Activated CD8-positive, alpha-beta memory T cell treated with anti-CD3 and anti-CD28 coated beads, Interleukin-2, amount 50 U/mL, for 24 hours (primary cell): ENCODE results near the gene ZNF516.

Experiments
- DNase-seq: peaks from one replicate; pipeline ENCODE4 v3.0.0-alpha.2; 2020; ENCODE audit errors: extremely low read depth

Gene ZNF516

DNA sequence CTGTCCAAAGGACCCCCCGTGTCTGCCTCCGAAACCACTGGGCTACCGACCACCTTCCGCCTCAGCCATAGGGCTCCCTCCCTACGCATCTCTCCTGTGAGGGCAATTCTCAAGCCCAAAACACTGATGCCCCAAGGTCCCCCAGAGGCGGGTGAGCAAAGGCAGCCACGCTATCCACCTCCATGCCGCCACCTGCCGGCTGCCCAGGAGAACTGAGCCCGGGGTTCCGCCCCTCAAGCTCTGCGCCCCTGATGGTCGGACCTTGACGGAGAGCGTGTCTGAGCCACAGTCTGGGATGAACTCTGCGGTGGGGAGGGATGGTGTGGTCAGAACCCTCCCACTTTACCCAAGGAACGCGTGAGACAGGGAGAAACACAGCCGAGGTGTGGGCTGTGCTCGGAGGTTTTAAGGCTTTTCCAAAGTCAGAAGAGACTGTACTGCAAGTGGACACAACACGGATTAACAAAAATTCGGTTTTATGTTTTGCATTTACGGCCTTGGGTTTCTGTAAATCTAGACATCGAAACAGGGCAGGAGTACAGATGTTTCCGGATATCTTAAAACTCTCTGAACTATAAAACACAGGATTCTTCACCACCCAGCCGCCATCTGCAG is 114.1 kb downstream of the ZNF516 start:
- no peak for DNase-seq

- DNase-seq = no peak
Observed at GRCh38 chr18:76380127-76380729, 114.8 kb downstream of the ZNF516 start.

DNA sequence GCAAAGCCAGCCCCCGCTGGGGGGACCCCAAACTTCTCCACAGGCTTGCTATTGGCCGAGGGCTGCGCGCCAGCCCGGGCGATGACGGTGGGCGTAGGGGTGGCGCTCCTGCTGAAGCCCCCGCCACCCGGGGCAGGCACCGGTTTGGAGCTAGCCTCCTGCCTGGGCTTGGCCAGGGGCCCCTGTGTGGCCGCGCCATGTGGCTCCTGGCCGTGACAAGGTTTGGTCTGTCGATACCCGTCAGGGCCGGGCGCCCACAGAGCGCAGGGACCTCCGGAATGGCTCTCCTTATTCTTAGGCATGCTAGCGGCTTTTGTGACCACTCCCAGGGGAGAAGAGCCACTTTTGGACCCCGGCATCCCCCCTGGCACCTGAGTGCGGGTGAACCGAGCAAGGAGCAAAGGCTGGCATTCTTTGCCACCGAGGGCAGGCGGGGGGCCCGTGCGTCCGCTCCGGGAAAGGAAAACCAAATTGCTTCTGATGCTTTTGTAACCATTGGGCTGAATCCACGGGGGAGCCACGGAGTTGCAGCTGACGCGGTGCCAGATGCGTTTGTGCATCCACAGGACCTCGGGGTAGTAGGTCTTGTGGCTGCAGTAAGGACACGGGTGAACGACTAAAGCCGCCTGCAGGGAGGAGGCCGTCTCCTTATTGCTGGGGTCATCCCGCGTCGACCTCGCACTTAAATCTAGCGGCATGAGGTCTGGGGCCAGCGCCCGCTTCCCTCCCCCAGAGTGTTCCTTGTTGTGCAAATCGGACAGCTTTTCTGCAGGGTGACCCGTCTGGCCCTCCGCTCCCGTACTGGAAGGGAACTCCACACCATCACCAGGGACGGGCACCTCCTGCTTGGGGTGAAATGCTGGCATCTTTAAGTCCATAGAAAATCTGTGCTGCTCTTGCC is 115.6 kb downstream of the ZNF516 start:
- no peak for DNase-seq

DNA sequence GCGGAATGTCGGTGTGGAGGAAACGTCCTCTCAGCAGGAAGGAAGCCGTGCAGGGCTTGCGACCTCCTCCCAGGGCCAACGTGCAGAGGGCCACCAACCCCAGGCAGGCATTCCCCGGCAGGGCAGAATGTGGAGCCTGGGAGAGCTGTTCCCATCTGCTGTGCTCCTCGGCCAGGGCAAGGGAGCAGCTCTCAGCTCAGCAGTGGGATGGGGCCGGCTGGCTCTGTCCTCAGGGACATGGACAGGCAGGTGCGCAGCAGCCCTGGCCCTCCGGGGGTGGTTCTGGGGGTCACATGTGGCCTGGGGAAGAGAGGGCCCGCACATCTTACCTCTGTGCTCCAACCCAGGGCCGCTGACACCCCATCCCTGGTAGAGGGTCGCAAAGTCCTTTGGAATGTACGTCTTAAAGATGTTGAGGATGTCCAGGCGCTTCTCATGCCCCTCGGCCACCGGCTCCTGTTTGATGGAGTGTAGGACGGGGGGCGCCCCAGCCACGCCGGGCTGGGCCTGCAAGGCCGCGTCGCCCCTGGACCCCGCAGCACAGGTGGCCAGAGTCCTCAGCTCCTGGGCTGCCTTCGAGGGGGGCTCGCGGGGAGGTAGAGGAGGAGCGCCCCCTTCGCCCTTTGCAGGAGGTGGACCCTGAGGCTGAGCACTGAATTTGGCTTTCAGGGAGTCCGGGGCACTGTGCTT is 116.4 kb downstream of the ZNF516 start:
- no peak for DNase-seq

- no peak for DNase-seq
Observed at GRCh38 chr18:76377359-76377756, 117.7 kb downstream of the ZNF516 start.

GRCh38 chr18:76376668-76377358 is 118.2 kb downstream of the ZNF516 start:
- DNase-seq = no peak

GRCh38 chr18:76376225-76376624 is 118.8 kb downstream of the ZNF516 start:
- DNase-seq = no peak

DNA sequence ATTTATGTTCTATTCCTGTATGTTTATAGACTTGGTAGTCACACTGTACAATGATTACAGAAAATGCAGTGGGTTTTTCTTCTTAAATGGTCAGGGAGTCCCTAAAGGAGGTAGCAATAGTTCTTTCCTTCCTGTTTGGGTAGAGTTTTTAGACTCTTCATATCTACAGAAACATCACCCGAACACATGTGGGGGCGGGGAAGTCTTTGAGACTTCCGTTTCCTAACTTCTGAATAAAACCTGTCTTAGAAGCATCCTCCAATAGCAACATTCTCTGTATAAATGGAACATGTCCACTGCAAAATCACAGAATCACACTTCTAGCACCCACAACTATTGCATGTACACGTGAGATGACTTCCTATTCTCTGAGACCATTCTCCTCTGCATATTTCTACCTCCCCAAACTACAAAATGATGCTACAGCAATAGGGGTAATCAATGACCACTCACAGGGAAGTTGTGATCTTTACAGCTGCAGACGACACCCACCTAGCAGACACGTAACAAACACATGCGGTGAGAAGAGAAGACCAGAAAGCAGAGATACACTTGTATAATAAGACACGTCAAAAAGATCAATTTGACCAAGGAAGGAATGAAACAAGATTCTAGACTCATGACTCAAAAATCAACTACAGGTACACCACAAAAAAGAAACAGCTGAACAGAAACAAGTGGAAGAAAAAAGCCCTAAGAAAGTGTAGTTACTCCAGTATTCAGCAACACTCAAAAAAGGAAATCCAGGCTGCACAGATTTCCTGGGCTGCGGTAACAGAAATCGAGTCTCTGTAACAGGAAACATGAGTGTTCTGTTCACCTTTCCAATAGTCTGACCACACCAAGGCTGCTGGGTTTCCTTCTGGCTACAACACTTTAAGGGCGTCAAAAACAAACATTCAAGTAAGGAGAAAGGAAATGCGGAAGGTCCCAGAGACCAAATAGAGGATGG is 120.4 kb downstream of the ZNF516 start:
- no peak for DNase-seq

- no peak for DNase-seq
Observed at GRCh38 chr18:76373297-76373696, 121.7 kb downstream of the ZNF516 start.

DNA sequence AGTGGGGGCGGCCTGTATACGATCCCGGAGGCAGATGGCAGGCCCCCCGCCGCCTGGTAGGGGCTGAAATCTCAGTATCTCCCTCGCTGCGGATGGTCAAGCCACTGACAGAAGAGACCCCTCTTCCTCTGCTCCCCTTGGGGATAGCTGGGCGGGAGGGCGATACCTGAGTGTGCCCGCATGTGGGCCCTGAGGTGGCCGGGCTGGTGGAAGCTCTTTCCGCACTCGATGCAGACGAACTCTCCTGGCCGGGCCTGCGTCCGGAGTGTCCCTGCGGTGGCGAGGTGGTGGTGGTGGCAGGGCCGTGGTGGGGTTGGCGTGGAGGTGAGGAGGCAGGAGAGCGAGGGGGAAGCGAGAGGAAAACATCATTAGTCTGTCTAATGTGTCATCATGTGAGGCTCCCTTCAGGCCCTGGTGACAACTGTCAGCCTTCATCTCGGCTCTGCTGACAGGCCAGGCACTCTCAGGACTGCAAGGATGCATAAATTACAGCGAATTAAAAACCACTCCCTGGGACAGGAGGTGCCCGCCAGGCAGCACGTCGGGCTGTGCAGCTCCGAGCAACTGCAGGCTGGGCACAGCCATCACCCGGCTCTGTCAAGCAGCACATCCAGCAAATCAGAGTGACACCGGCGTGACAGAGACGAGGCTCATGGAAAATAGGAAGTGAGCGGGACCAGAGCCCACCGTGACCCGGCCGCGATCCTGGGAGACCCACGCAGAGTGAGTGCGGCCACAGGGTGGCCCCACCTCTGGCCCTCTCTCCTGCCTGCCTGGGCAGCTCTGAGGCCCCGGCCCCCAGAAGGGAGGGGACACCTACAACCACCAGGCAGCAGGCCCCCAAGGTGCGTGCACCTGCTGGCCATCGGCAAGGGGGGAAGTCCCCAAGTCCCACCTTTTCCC is 123.5 kb downstream of the ZNF516 start:
- no peak for DNase-seq

DNA sequence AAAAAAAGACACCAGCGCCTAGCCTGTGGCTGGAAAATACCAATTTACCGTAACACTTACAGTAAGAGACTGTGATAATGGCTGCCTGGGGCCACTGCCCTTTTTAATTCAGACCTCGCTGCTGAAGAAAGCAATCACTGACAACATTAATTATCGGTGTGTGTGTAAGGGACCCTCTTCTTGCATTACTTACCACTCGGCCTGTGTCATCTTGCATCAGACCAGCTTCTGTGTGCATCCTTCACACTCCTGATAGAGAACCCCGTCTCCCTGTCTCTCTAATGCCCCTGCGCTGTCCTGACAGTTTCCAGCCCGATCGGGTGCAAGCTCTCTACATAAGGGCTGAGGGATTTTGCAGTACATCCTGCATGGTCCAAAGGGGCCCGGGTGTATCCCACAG is 124.4 kb downstream of the ZNF516 start:
- no peak for DNase-seq

DNA sequence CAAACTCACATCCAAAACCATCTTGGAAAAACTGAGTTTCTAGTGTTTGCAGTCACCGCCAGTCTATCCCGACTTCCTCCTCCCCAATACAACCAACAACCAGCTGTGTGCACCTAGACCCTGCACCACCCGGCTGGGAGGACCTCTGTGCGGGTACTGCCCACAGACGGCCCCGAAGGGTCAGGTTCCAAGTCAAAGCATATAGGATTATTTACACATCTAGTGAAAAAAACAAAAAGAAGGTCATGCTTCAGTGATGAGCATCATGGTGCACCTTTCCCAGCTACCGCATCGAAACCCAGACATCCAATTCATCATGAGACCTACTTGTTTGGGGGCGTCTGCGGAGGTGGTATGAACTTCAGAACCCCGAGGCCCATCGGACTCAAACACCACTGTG is 124.8 kb downstream of the ZNF516 start:
- no peak for DNase-seq

- no peak for DNase-seq
Observed at GRCh38 chr18:76369791-76370190, 125.3 kb downstream of the ZNF516 start.

- no peak for DNase-seq
Observed at GRCh38 chr18:76368976-76369375, 126.1 kb downstream of the ZNF516 start.

DNA sequence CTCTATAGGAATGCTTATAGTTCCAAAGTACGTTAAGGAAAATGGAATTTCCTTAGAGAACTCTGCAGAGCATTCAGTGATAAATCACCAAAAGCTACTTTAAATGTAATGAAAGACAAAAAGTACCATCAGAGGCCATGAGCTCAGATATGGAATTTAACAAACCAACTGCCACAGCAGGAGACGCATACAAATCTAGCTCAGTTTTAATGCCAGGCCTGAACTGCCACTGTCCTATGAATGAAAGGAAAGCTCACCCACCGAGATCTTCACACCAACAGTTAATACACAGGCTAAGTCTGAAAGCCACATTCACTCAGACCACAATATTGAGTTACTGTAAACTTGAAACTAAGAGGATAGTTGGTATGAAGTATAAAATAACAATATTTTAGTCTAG is 126.8 kb downstream of the ZNF516 start:
- DNase-seq = no peak

- no peak for DNase-seq
Observed at GRCh38 chr18:76367168-76368125, 127.6 kb downstream of the ZNF516 start.

GRCh38 chr18:76365561-76365960 is 129.5 kb downstream of the ZNF516 start:
- DNase-seq = no peak
